AG04449 (cell line): ENCODE results near the gene U2SURP.

ENCODE experiments used
- CTCF ChIA-PET: fragments of 350-600 bp; formaldehyde crosslinking; extraction: SDS; loops from one replicate; lab custom pipeline; 2021; ENCODE audit warnings: antibody characterized with exemption; lab: Yijun Ruan, JAX
- POLR2A ChIA-PET: fragments of 400-600, 350-600 bp; formaldehyde crosslinking; extraction: SDS; loops from one replicate; lab custom pipeline; 2020; ENCODE audit warnings: antibody characterized with exemption, inconsistent platforms; lab: Yijun Ruan, JAX
- DNase-seq: peaks from one replicate; pipeline ENCODE4 v3.0.0-alpha.2; 2010; ENCODE audit warnings: low read depth, low spot score
- H3K4me3 ChIP-seq: 2 replicates; pipeline ENCODE4 v1.5.1; 2011; ENCODE audit warnings: low read depth, mild to moderate bottlenecking, control low read depth, low read length
- TF ChIP-seq, protein P1 (sequence below): IDR thresholded peaks from one replicate; pipeline ENCODE4 v1.5.1; 2011; ENCODE audit warnings: mild to moderate bottlenecking, moderate library complexity, low read length, control low read depth, inconsistent platforms; ENCODE audit not compliant: insufficient read depth; ENCODE audit errors: missing control alignments

The U2SURP gene

GRCh38 chr3:142992323-142992722 lies 9.0 kb upstream of the U2SURP start:
- DNase-seq = no peak
- H3K4me3 ChIP-seq = no peak overlapping the region
- TF ChIP-seq, protein P1, sequence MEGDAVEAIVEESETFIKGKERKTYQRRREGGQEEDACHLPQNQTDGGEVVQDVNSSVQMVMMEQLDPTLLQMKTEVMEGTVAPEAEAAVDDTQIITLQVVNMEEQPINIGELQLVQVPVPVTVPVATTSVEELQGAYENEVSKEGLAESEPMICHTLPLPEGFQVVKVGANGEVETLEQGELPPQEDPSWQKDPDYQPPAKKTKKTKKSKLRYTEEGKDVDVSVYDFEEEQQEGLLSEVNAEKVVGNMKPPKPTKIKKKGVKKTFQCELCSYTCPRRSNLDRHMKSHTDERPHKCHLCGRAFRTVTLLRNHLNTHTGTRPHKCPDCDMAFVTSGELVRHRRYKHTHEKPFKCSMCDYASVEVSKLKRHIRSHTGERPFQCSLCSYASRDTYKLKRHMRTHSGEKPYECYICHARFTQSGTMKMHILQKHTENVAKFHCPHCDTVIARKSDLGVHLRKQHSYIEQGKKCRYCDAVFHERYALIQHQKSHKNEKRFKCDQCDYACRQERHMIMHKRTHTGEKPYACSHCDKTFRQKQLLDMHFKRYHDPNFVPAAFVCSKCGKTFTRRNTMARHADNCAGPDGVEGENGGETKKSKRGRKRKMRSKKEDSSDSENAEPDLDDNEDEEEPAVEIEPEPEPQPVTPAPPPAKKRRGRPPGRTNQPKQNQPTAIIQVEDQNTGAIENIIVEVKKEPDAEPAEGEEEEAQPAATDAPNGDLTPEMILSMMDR = no peak
- ChIA-PET POLR2A (no interaction called here), CTCF (interaction anchor here (0.6 to 18.0 kb wide), 7 partner anchors 8 to 405 kb away, joined by 3 to 584 read pairs (median 11); no protein-coding TSS in a partner anchor)

GRCh38 chr3:142993958-142994442 lies 7.4 kb upstream of the U2SURP start:
- ChIA-PET CTCF (interaction anchor here (0.6 to 18.0 kb wide), 22 partner anchors 9 to 416 kb away, joined by 3 to 584 read pairs (median 4); no protein-coding TSS in a partner anchor), POLR2A (no interaction called here)
- no peak overlapping the region for H3K4me3 ChIP-seq
- TF ChIP-seq, protein P1 = peak; percentile 55
- DNase-seq = no peak

GRCh38 chr3:142997330-142997729 lies 4.0 kb upstream of the U2SURP start:
- CTCF ChIA-PET = interaction anchor here (0.8 to 18.0 kb wide), 10 partner anchors 10 to 410 kb away, joined by 3 to 584 read pairs (median 5); no protein-coding TSS in a partner anchor
- no peak overlapping the region for H3K4me3 ChIP-seq
- no peak for DNase-seq
- TF ChIP-seq, protein P1 = no peak
- POLR2A ChIA-PET = no interaction called here

- no peak overlapping the region for H3K4me3 ChIP-seq
- ChIA-PET POLR2A (no interaction called here), CTCF (interaction anchor here (1.9 to 18.0 kb wide), 4 partner anchors 8 to 411 kb away, joined by 5 to 584 read pairs (median 44); no protein-coding TSS in a partner anchor)
- DNase-seq = no peak
- TF ChIP-seq, protein P1 = no peak
These were observed 2.9 kb upstream of the U2SURP start for GRCh38 chr3:142998439-142998838.

DNA sequence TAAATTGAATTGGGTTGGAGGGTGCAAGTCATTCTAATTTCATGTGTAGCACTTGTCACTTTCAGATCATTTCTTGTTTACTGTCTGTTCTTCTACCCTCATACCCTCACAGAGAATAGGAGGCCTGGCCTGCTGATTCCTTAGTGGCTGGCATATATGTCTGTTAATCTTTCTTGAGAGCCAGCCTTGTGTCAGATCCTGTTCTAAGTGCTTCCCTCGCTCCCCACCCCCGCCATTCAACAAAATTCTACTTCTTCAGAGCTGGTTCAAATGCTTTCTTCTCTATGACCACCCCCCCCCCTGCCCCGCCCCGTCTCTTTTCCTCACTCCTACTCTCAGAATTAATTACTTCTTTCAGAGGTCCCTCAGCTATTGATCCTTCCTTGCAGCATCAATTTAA lies 1.5 kb upstream of the U2SURP start:
- DNase-seq = no peak
- peak overlapping the region; percentile 91 for H3K4me3 ChIP-seq
- TF ChIP-seq, protein P1 = no peak
- POLR2A ChIA-PET = interaction anchor here (0.6 kb wide), 1 partner anchor 117 kb away, joined by 3 read pairs; no protein-coding TSS in a partner anchor
- CTCF ChIA-PET = interaction anchor here (0.6 to 18.0 kb wide), 5 partner anchors 9 to 414 kb away, joined by 3 to 584 read pairs (median 12); no protein-coding TSS in a partner anchor

GRCh38 chr3:143000528-143000927 lies 842 bp upstream of the U2SURP start:
- POLR2A ChIA-PET = interaction anchor here (0.6 to 1.7 kb wide), 5 partner anchors 10 to 411 kb away, joined by 3 to 6 read pairs (median 3); no protein-coding TSS in a partner anchor
- H3K4me3 ChIP-seq = peak overlapping the region; percentile 91
- TF ChIP-seq, protein P1 = no peak
- DNase-seq = no peak
- CTCF ChIA-PET = interaction anchor here (1.2 to 18.0 kb wide), 6 partner anchors 9 to 413 kb away, joined by 3 to 584 read pairs (median 8); no protein-coding TSS in a partner anchor
